ENCODE results near the gene RABGEF1.

The RABGEF1 gene

GRCh38 chr7:66860767-66861166, 120.2 kb downstream of the RABGEF1 start:
- DNase-seq = no peak

Measured in activated naive CD4-positive, alpha-beta T cell treated with anti-CD3 and anti-CD28 coated beads, Interleukin-2, amount 50 U/mL, for 16 hours (primary cell).